NCI-H526 (cell line): ENCODE data around the gene ABLIM1.

ENCODE experiments used
- DNase-seq, 2 experiments: peaks; one replicate each; lab custom pipeline; 2025; lab: John Stamatoyannopoulos, UW

The ABLIM1 gene

GRCh38 chr10:114458216-114458920, 199.7 kb downstream of the ABLIM1 start:
- DNase-seq: no peak

- no peak for DNase-seq
Observed at GRCh38 chr10:114453576-114453975, 204.5 kb downstream of the ABLIM1 start.

GRCh38 chr10:114448897-114449296, 209.2 kb downstream of the ABLIM1 start:
- DNase-seq: no peak

- DNase-seq: no peak
Observed at GRCh38 chr10:114445332-114445731, 212.7 kb downstream of the ABLIM1 start.

GRCh38 chr10:114444819-114445218, 213.3 kb downstream of the ABLIM1 start:
- DNase-seq: no peak

- DNase-seq: peak in 1 of 2 experiments; percentile 15
Observed at GRCh38 chr10:114442091-114442630, 215.9 kb downstream of the ABLIM1 start.

GRCh38 chr10:114441107-114441506, 217.0 kb downstream of the ABLIM1 start:
- DNase-seq: no peak

- DNase-seq: no peak
Observed at GRCh38 chr10:114437473-114438292, 220.4 kb downstream of the ABLIM1 start.

- no peak for DNase-seq
Observed at GRCh38 chr10:114436941-114437340, 221.1 kb downstream of the ABLIM1 start.

- DNase-seq: no peak
Observed at GRCh38 chr10:114432566-114433093, 225.4 kb downstream of the ABLIM1 start.

- no peak for DNase-seq
Observed at GRCh38 chr10:114431414-114432135, 226.5 kb downstream of the ABLIM1 start.

- DNase-seq: no peak
Observed at GRCh38 chr10:114430688-114431413, 227.2 kb downstream of the ABLIM1 start.

GRCh38 chr10:114429581-114430335, 228.3 kb downstream of the ABLIM1 start:
- DNase-seq: no peak

- DNase-seq: no peak
Observed at GRCh38 chr10:114427124-114427852, 230.8 kb downstream of the ABLIM1 start.

- no peak for DNase-seq
Observed at GRCh38 chr10:114426476-114426875, 231.6 kb downstream of the ABLIM1 start.

GRCh38 chr10:114420811-114421485, 237.1 kb downstream of the ABLIM1 start:
- DNase-seq: no peak

- no peak for DNase-seq
Observed at GRCh38 chr10:114418109-114418508, 240.0 kb downstream of the ABLIM1 start.

GRCh38 chr10:114412907-114413797, 244.9 kb downstream of the ABLIM1 start:
- DNase-seq: no peak
